CD8-positive, alpha-beta memory T cell (primary cell): ENCODE data around the gene NHS. TPM values are rescaled to one million over a fixed set of nuclear protein-coding genes. Genes with fewer than 3 reads are reported as not detected.
A peak's percentile ranks its signal among the peaks of the same experiment; 100 is the strongest.

Experiments used
- CTCF ChIA-PET: fragments of 350-600 bp; sonication (Branson Sonifier 250); formaldehyde crosslinking; loops from one replicate; lab custom pipeline; 2021; ENCODE audit warnings: antibody characterized with exemption; lab: Charles Lee
- POLR2A ChIA-PET: fragments of 350-600 bp; sonication (Branson Sonifier 250); formaldehyde crosslinking; loops from one replicate; lab custom pipeline; 2021; ENCODE audit warnings: antibody characterized with exemption; lab: Charles Lee
- DNase-seq, 5 donors: peaks; one replicate each; pipeline versions ENCODE4 v3.0.0 to v3.0.0-alpha.2; 2020 to 2022; ENCODE audit warnings: mixed read lengths in 1 of 5
- H3K27ac ChIP-seq: one replicate; pipeline ENCODE4 v1.7.0; 2013; ENCODE audit warnings: low read depth, mild to moderate bottlenecking, low read length, moderate library complexity
- H3K27me3 ChIP-seq: 2 replicates; pipeline ENCODE4 v1.7.0; 2013; ENCODE audit warnings: low read length, mild to moderate bottlenecking; ENCODE audit not compliant: insufficient read depth, poor library complexity, severe bottlenecking
- H3K36me3 ChIP-seq: 2 replicates; pipeline ENCODE4 v1.7.0; 2013; ENCODE audit warnings: mild to moderate bottlenecking, low read length, moderate library complexity; ENCODE audit not compliant: insufficient read depth
- H3K4me1 ChIP-seq: 2 replicates; pipeline ENCODE4 v1.7.0; 2013; ENCODE audit warnings: mild to moderate bottlenecking, low read length, moderate library complexity; ENCODE audit not compliant: insufficient read depth
- H3K4me3 ChIP-seq: 2 replicates; pipeline ENCODE4 v1.7.0; 2013; ENCODE audit warnings: mild to moderate bottlenecking, low read length
- H3K9me3 ChIP-seq: 2 replicates; pipeline ENCODE4 v1.7.0; 2013; ENCODE audit warnings: mild to moderate bottlenecking, low read length
- H3K27ac Mint-ChIP-seq, 8 donors: one replicate each; pipeline ENCODE4 v1.8.0; 2020 to 2021; ENCODE audit warnings: mixed read lengths in 8 of 8, mild to moderate bottlenecking in 6 of 8, inconsistent platforms in 3 of 8, moderate library complexity in 3 of 8
- H3K27me3 Mint-ChIP-seq, 2 donors: one replicate each; pipeline ENCODE4 v1.8.0; 2020 to 2021; ENCODE audit warnings: mixed read lengths in 2 of 2, mild to moderate bottlenecking in 1 of 2, moderate library complexity in 1 of 2
- H3K36me3 Mint-ChIP-seq, 3 donors: one replicate each; pipeline ENCODE4 v1.8.0; 2020 to 2021; ENCODE audit warnings: mixed read lengths in 3 of 3, inconsistent platforms in 1 of 3, mild to moderate bottlenecking in 1 of 3
- H3K4me1 Mint-ChIP-seq, 3 donors: one replicate each; pipeline ENCODE4 v1.8.0; 2020 to 2021; ENCODE audit warnings: mixed read lengths in 3 of 3, inconsistent platforms in 1 of 3, mild to moderate bottlenecking in 1 of 3
- H3K4me3 Mint-ChIP-seq, 7 donors: one replicate each; pipeline ENCODE4 v1.8.0; 2020 to 2021; ENCODE audit warnings: mixed read lengths in 7 of 7, mild to moderate bottlenecking in 6 of 7, moderate library complexity in 4 of 7, inconsistent platforms in 2 of 7
- H3K9me3 Mint-ChIP-seq, 5 donors: one replicate each; pipeline ENCODE4 v1.8.0; 2020 to 2022; ENCODE audit warnings: mixed read lengths in 5 of 5, mild to moderate bottlenecking in 3 of 5, moderate library complexity in 2 of 5, inconsistent platforms in 1 of 5
- polyA plus RNA-seq: library from polyadenylated mRNA; unstranded; fragments of 300-500 nt; fragmentation: Illumina TruSeq; gene quantifications from one replicate; pipeline ENCODE4 v1.2.3, GENCODE V29; 2021
- total RNA-seq, 2 experiments: library from RNA; stranded (reverse); gene quantifications; one replicate each; pipeline ENCODE4 v1.2.3, GENCODE V29; 2021

The NHS gene
- total and polyA plus RNA-seq, 3 experiments from 2014 or later: 9.6 to 11.3 TPM; not detected in 1

DNA sequence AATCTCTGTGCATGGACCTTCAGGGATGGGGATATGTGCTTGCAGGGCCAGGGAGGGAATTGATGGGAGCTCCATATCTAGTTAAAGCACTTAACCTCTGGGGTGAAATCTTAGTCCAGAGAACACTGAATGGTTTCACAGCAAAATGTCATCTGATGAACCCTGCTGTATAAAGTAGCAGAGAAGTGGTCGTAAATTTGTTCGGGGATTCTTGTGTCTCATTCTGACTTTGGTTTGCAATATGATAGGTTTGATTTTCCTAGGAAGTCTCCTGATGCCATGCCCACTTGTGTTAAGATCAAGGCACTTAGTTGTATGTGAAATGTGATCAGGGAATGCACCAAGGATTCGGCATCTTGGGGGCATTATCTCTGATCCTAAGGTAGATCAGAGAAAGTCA, 96.9 kb downstream of the NHS start:
- Mint-ChIP-seq H3K4me1 (no peaks in the 10 kb centered on the region), H3K27me3 (peaks cover 0 to 2% of the 10 kb centered on the region in 2 donors), H3K9me3 (peaks cover 0 to 5% (median 0%) of the 10 kb centered on the region in 5 donors), H3K27ac (no peak overlapping the region), H3K4me3 (no peak overlapping the region), H3K36me3 (no peaks in the 10 kb centered on the region)
- POLR2A ChIA-PET: no interaction called here
- CTCF ChIA-PET: no interaction called here
- H3K27ac ChIP-seq: no peak overlapping the region
- no peaks in the 10 kb centered on the region for H3K9me3 ChIP-seq
- no peak overlapping the region for H3K4me3 ChIP-seq
- H3K36me3 ChIP-seq: no peaks in the 10 kb centered on the region
- H3K4me1 ChIP-seq: no peaks in the 10 kb centered on the region
- H3K27me3 ChIP-seq: no peaks in the 10 kb centered on the region
- DNase-seq: no peak

DNA sequence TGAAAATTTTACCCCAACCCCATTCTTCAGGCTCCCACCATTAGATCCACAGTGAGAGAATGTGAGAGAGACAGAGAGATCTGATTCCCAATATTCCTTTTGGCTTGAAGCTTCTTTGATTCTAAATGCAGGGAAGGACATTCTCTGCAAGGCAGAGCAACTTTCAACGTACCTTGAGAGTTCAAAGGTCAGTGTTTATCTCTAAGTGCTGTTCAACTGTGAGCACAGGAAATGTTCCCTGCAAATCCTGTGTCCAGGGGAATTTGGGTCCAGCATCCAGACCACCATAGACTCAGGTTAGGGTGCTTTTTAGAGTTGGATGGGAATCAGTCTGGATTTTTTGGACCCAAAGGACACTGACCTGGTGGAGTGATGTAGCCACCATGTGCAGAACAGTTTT, 97.4 kb downstream of the NHS start:
- Mint-ChIP-seq H3K27me3 (peaks cover 0 to 2% of the 10 kb centered on the region in 2 donors), H3K9me3 (peaks cover 0 to 5% (median 0%) of the 10 kb centered on the region in 5 donors), H3K27ac (no peak overlapping the region), H3K36me3 (no peaks in the 10 kb centered on the region), H3K4me1 (no peaks in the 10 kb centered on the region), H3K4me3 (no peak overlapping the region)
- Histone ChIP-seq H3K4me1 (no peaks in the 10 kb centered on the region), H3K27me3 (no peaks in the 10 kb centered on the region), H3K4me3 (no peak overlapping the region), H3K36me3 (no peaks in the 10 kb centered on the region), H3K9me3 (no peaks in the 10 kb centered on the region), H3K27ac (no peak overlapping the region)
- ChIA-PET CTCF (no interaction called here), POLR2A (no interaction called here)
- no peak for DNase-seq

DNA sequence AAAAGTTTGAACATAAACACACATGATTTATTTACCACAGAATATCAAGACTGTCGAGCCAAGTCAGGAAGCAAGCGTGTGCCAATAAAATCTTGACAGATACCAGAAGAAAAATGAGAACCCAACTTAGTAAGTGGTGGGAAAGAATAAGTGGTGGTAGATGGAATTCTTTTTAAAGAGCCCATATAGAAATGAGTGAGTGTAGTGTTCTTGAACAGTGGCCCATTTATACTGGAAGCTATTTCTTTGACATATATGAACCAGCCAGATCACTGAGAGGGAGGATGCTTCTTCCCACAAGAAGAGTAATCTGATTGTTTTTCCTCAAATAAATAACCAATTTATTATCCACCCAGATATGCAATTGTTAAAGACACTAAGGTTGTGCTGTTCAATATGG, 98.0 kb downstream of the NHS start:
- Histone ChIP-seq H3K9me3 (no peaks in the 10 kb centered on the region), H3K4me1 (no peaks in the 10 kb centered on the region), H3K36me3 (no peaks in the 10 kb centered on the region), H3K27me3 (no peaks in the 10 kb centered on the region), H3K27ac (no peak overlapping the region), H3K4me3 (no peak overlapping the region)
- ChIA-PET POLR2A (no interaction called here), CTCF (no interaction called here)
- no peak overlapping the region for H3K27ac Mint-ChIP-seq
- H3K9me3 Mint-ChIP-seq: peaks cover 0 to 5% (median 0%) of the 10 kb centered on the region in 5 donors
- no peaks in the 10 kb centered on the region for H3K36me3 Mint-ChIP-seq
- peaks cover 0 to 2% of the 10 kb centered on the region in 2 donors for H3K27me3 Mint-ChIP-seq
- H3K4me1 Mint-ChIP-seq: no peaks in the 10 kb centered on the region
- H3K4me3 Mint-ChIP-seq: no peak overlapping the region
- DNase-seq: no peak

DNA sequence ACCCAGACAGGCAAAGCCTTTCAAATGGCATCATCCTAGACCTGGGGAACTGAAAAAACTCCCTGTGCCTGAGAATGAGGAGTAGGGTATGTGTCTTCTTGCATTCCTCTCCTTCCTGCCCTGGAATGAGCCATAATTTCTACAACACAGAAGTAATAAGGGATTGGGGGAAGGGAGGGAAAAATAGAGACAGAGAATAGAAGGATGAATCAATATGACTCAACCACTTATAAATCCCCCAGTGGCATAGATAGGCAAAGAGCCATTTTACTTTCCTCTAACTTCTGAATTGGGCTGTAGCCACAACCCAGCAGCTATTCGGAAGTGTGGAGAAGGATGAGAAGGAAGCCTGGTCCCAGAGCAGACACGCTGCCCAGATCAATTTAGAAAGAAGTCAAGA, 99.9 kb downstream of the NHS start:
- DNase-seq: no peak

DNA sequence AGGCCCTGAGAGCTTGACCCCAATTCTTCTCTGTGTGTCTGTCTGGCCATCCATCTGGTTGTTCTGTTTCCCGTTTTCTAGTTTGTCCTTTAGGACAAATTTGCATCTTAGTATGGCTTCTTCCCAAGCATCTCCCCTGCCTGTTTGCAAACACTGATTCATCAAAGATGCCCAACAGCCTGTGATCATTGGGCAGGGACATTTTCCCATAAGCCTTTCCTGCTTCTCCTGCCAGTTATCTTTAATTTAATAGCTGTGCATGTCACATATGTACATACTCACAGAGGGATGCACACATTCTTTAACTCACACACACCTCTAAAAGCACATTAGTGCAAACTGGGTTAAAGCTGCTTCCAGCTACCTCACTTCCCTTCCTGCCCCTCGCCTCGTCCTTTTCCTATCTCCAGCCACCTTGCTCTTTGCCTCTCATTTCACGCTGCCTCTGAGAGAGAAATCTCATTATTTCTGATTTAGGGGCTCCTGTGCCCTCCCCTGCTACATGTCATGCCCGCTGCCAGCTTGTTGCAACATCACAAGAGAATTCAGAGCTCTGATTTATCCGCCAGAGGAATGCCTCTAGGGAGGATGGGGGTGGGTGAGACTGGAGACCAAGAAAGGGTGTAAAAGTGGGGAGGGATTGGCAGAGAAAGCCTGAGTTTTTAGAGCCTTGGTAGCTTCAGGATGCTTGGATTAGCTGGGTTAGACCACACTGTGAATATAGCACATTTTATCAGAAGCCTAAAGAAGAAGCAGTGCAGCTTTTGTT, 100.6 kb downstream of the NHS start:
- H3K4me1 Mint-ChIP-seq: no peaks in the 10 kb centered on the region
- ChIA-PET CTCF (no interaction called here), POLR2A (no interaction called here)
- H3K27me3 Mint-ChIP-seq: no peaks in the 10 kb centered on the region
- DNase-seq: no peak
- H3K4me3 Mint-ChIP-seq: no peak overlapping the region
- peak overlapping the region in 1 of 8 donors; percentile 15 for H3K27ac Mint-ChIP-seq
- no peak overlapping the region for H3K27ac ChIP-seq
- no peaks in the 10 kb centered on the region for H3K36me3 ChIP-seq
- no peaks in the 10 kb centered on the region for H3K4me1 ChIP-seq
- H3K9me3 Mint-ChIP-seq: peaks cover 0 to 2% (median 0%) of the 10 kb centered on the region in 5 donors
- H3K36me3 Mint-ChIP-seq: no peaks in the 10 kb centered on the region
- no peak overlapping the region for H3K4me3 ChIP-seq
- H3K9me3 ChIP-seq: no peaks in the 10 kb centered on the region
- no peaks in the 10 kb centered on the region for H3K27me3 ChIP-seq

More for the DNA sequence above, 99.9 kb downstream of the NHS start:
- Histone ChIP-seq H3K36me3 (no peaks in the 10 kb centered on the region), H3K27ac (no peak overlapping the region), H3K9me3 (no peaks in the 10 kb centered on the region), H3K27me3 (no peaks in the 10 kb centered on the region), H3K4me3 (no peak overlapping the region), H3K4me1 (no peaks in the 10 kb centered on the region)
- ChIA-PET CTCF (no interaction called here), POLR2A (no interaction called here)
- Mint-ChIP-seq H3K4me1 (no peaks in the 10 kb centered on the region), H3K27me3 (peaks cover 0 to under 1% of the 10 kb centered on the region in 2 donors), H3K9me3 (peaks cover 0 to 2% (median 0%) of the 10 kb centered on the region in 5 donors), H3K4me3 (no peak overlapping the region), H3K36me3 (no peaks in the 10 kb centered on the region), H3K27ac (no peak overlapping the region)

DNA sequence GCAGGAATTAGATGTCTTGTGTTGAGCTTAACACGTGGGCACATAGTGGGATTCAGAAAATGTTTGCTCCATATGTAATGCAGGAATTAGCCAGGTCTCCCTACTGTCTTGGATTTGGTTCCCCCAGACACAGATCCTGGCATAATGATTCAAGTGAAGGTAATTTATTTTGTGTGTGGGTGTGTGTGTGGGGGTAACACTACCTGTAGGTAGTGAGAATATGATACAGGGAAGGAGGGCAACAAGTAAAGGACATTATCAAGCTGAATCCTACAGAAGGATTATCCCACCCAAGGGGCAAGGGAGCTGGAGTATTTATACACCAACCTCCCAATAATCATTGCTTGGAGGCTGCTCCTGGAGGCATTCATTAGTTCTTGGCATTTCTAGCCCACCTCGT, 101.4 kb downstream of the NHS start:
- H3K36me3 Mint-ChIP-seq: no peaks in the 10 kb centered on the region
- Histone ChIP-seq H3K4me1 (no peaks in the 10 kb centered on the region), H3K4me3 (no peak overlapping the region), H3K27ac (no peak overlapping the region), H3K27me3 (no peaks in the 10 kb centered on the region), H3K36me3 (no peaks in the 10 kb centered on the region), H3K9me3 (no peaks in the 10 kb centered on the region)
- H3K4me1 Mint-ChIP-seq: no peaks in the 10 kb centered on the region
- ChIA-PET POLR2A (no interaction called here), CTCF (no interaction called here)
- no peak overlapping the region for H3K27ac Mint-ChIP-seq
- peaks cover 0 to 2% (median 0%) of the 10 kb centered on the region in 5 donors for H3K9me3 Mint-ChIP-seq
- no peak overlapping the region for H3K4me3 Mint-ChIP-seq
- no peak for DNase-seq
- no peaks in the 10 kb centered on the region for H3K27me3 Mint-ChIP-seq

DNA sequence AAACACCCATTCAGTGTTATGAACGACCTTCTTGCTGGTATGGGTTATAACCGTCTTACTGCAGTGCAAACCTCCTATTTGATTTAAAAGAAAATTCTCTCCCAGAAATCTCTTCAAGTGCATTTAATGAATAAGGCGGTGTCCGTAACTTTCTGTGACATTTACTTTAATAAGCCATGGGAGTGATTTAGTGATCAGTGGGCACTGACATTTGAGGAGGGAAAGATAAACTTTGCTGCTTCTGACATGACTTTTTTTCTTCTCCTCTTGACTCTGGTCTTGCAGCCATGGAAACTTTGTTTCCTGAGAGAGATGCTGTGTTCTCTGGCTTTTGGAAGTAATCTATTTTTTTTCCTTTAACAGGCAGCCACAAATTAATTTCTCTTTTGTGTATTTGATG, 106.1 kb downstream of the NHS start:
- CTCF ChIA-PET: no interaction called here
- Mint-ChIP-seq H3K4me1 (no peaks in the 10 kb centered on the region), H3K9me3 (no peaks in the 10 kb centered on the region), H3K27me3 (peaks cover 0 to 3% of the 10 kb centered on the region in 2 donors), H3K27ac (no peak overlapping the region), H3K36me3 (no peaks in the 10 kb centered on the region), H3K4me3 (no peak overlapping the region)
- H3K27me3 ChIP-seq: no peaks in the 10 kb centered on the region
- DNase-seq: no peak
- no peaks in the 10 kb centered on the region for H3K4me1 ChIP-seq
- no peaks in the 10 kb centered on the region for H3K36me3 ChIP-seq
- H3K27ac ChIP-seq: no peak overlapping the region
- POLR2A ChIA-PET: no interaction called here
- H3K4me3 ChIP-seq: no peak overlapping the region
- H3K9me3 ChIP-seq: no peaks in the 10 kb centered on the region

DNA sequence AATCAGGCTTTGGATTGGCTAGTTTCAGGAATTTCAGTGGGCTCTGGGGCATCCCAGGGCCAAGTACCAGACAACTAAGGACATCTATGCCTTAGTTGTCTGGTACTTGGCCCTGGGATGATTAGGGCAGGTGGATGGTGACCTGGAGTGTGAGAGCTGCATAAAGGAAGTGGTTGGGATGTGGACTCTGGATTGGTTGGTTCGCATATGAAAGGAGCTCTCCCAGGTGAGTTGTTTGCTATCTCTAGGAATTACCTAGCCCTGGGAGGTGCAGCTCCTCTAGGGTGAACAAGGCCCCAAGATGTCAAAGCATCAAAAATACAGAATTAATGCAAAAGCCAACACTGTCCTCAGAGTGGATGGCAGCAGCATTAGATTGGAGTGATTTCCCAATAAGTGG, 109.6 kb downstream of the NHS start:
- no peaks in the 10 kb centered on the region for H3K9me3 ChIP-seq
- no peak overlapping the region for H3K4me3 ChIP-seq
- Mint-ChIP-seq H3K4me3 (no peak overlapping the region), H3K9me3 (peaks cover 0 to 2% (median 0%) of the 10 kb centered on the region in 5 donors), H3K36me3 (no peaks in the 10 kb centered on the region), H3K27me3 (peaks cover 0 to 7% of the 10 kb centered on the region in 2 donors), H3K27ac (no peak overlapping the region), H3K4me1 (no peaks in the 10 kb centered on the region)
- CTCF ChIA-PET: no interaction called here
- H3K27me3 ChIP-seq: no peaks in the 10 kb centered on the region
- H3K36me3 ChIP-seq: no peaks in the 10 kb centered on the region
- no peak for DNase-seq
- H3K27ac ChIP-seq: no peak overlapping the region
- POLR2A ChIA-PET: no interaction called here
- H3K4me1 ChIP-seq: no peaks in the 10 kb centered on the region
